Neural cell (in vitro differentiated cells): ENCODE results near the gene ANXA5. TPM values are rescaled to one million over a fixed set of nuclear protein-coding genes. Genes with fewer than 3 reads are reported as not detected.

Experiments used
- H2AFZ ChIP-seq: fragments of 200-600, 300-800 bp; sonication (generic), shearing (Covaris generic); 2 replicates; pipeline ENCODE4 v1.6.0; 2014; ENCODE audit warnings: low read depth, mild to moderate bottlenecking, antibody characterized with exemption, low read length, moderate library complexity
- H3F3A ChIP-seq: fragments of 200-600 bp; shearing (Covaris generic); 2 replicates; pipeline ENCODE4 v1.6.1; 2016; ENCODE audit warnings: mild to moderate bottlenecking, moderate library complexity, mixed read lengths, antibody characterized with exemption, low read length; ENCODE audit not compliant: insufficient read depth, poor library complexity, severe bottlenecking
- H3K27ac ChIP-seq: fragments of 200-600, 300-800 bp; sonication (generic), shearing (Covaris generic); 2 replicates; pipeline ENCODE4 v1.5.1; 2014; ENCODE audit warnings: mild to moderate bottlenecking, low read length, moderate library complexity
- H3K27me3 ChIP-seq: fragments of 300-800, 200-600 bp; sonication (generic), shearing (Covaris generic); 2 replicates; pipeline ENCODE4 v1.6.0; 2014; ENCODE audit warnings: mild to moderate bottlenecking, low read depth, low read length, moderate library complexity; ENCODE audit not compliant: insufficient read depth
- H3K36me3 ChIP-seq: fragments of 300-800, 200-600 bp; sonication (generic), shearing (Covaris generic); 2 replicates; pipeline ENCODE4 v1.5.1; 2014; ENCODE audit warnings: mild to moderate bottlenecking, antibody characterized with exemption, low read length, moderate library complexity; ENCODE audit not compliant: insufficient read depth
- H3K4me2 ChIP-seq: fragments of 300-800, 200-600 bp; sonication (generic), shearing (Covaris generic); 2 replicates; pipeline ENCODE4 v1.6.0; 2014; ENCODE audit warnings: mild to moderate bottlenecking, low read length
- H3K4me3 ChIP-seq: fragments of 300-800, 200-600 bp; sonication (generic), shearing (Covaris generic); 2 replicates; pipeline ENCODE4 v1.5.1; 2014; ENCODE audit warnings: mild to moderate bottlenecking, low read length, moderate library complexity
- H3K79me2 ChIP-seq: fragments of 200-600 bp; shearing (Covaris generic); replicated peaks from 2 replicates; pipeline ENCODE4 v1.6.0; 2014; ENCODE audit warnings: mild to moderate bottlenecking, low read length, moderate library complexity; ENCODE audit not compliant: insufficient read depth
- H3K9ac ChIP-seq: fragments of 300-800, 200-600 bp; sonication (generic), shearing (Covaris generic); 2 replicates; pipeline ENCODE4 v1.6.1; 2016; ENCODE audit warnings: mild to moderate bottlenecking, low read length, mixed read lengths
- H3K9me2 ChIP-seq: fragments of 200-600 bp; shearing (Covaris generic); 2 replicates; pipeline ENCODE4 v1.6.1; 2016; ENCODE audit warnings: mild to moderate bottlenecking, low read length, mixed read lengths; ENCODE audit not compliant: insufficient read depth
- H3K9me3 ChIP-seq: fragments of 200-600, 300-800 bp; sonication (generic), shearing (Covaris generic); 2 replicates; pipeline ENCODE4 v1.6.1; 2016; ENCODE audit warnings: mild to moderate bottlenecking, mixed run types, low read length, moderate library complexity, mixed read lengths
- H4K20me1 ChIP-seq: fragments of 200-600 bp; shearing (Covaris generic); 2 replicates; pipeline ENCODE4 v1.6.1; 2016; ENCODE audit warnings: mild to moderate bottlenecking, mixed run types; ENCODE audit not compliant: insufficient read depth
- EP300 ChIP-seq: fragments of 450-650 bp; conservative IDR thresholded peaks from 2 replicates; pipeline ENCODE4 v1.6.1; 2014; ENCODE audit warnings: antibody characterized with exemption, mild to moderate bottlenecking, moderate library complexity; ENCODE audit not compliant: poor library complexity, severe bottlenecking
- EZH2 ChIP-seq: fragments of 200-600, 300-800 bp; shearing (Covaris generic), sonication (generic); IDR thresholded peaks from 2 replicates; pipeline ENCODE4 v1.6.1; 2014; ENCODE audit warnings: antibody characterized with exemption, low read length, borderline replicate concordance, mild to moderate bottlenecking; ENCODE audit not compliant: insufficient read depth, poor library complexity, severe bottlenecking
- MXI1 ChIP-seq: fragments of 450-650 bp; conservative IDR thresholded peaks from 2 replicates; pipeline ENCODE4 v1.6.1; 2014; ENCODE audit warnings: antibody characterized with exemption, mild to moderate bottlenecking; ENCODE audit not compliant: poor library complexity, severe bottlenecking
- POLR2AphosphoS5 ChIP-seq: IDR thresholded peaks from 2 replicates; pipeline ENCODE4 v1.6.1; 2012
- RAD21 ChIP-seq: fragments of 450-650 bp; conservative IDR thresholded peaks from 2 replicates; pipeline ENCODE4 v1.6.1; 2014; ENCODE audit warnings: antibody characterized with exemption, mild to moderate bottlenecking, moderate library complexity
- SMC3 ChIP-seq: fragments of 450-650 bp; conservative IDR thresholded peaks from 2 replicates; pipeline ENCODE4 v1.6.1; 2014; ENCODE audit warnings: antibody characterized with exemption, mild to moderate bottlenecking, moderate library complexity; ENCODE audit not compliant: poor library complexity
- TAF1 ChIP-seq: IDR thresholded peaks from 2 replicates; pipeline ENCODE4 v1.6.1; 2012; ENCODE audit warnings: low read depth
- polyA plus RNA-seq: library from polyadenylated mRNA; depleted of rRNA; stranded (reverse); fragments of >200 nt; gene quantifications from 2 replicates; pipeline ENCODE4 v1.2.3, GENCODE V29; 2014
- TF ChIP-seq, protein P1 (sequence below): fragments of 450-650 bp; IDR thresholded peaks from 2 replicates; pipeline ENCODE4 v1.5.1; 2014; ENCODE audit warnings: antibody characterized with exemption, mild to moderate bottlenecking, moderate library complexity; ENCODE audit not compliant: poor library complexity, severe bottlenecking
- TF ChIP-seq, protein P2 (sequence below): IDR thresholded peaks from 2 replicates; pipeline ENCODE4 v1.6.1; 2012; ENCODE audit warnings: borderline replicate concordance

Gene ANXA5
- polyA plus RNA-seq, 1 donor from 2014 or later: 8.1 TPM

DNA sequence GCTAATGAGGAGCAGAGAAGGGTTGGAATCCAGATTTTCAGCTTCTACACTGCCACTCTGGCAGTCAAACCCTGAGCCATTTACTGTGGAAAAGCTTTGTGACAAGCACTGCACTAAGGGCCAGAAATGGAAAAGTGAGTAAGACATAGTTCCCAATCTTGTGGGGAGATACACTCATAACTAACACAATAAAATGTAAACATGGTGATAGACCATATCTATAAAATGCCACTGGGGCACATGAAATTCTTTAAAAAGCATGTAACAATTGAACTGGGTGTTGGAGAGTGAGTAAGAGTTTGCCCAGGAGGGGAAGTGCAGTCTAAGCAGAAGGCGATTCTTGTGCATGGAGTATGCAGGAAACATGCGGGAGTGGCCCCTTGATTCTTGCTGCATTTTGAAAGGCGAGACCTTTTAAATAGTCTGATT is 32.0 kb upstream of the ANXA5 start:
- Histone ChIP-seq H3K36me3 (no peaks in the 10 kb centered on the region), H3K79me2 (no peaks in the 10 kb centered on the region), H3K27ac (no peak overlapping the region), H3K27me3 (no peaks in the 10 kb centered on the region), H3K9me3 (no peaks in the 10 kb centered on the region), H3K4me2 (no peak overlapping the region), H3K9ac (no peak overlapping the region), H2AFZ (no peak overlapping the region), H3K4me3 (no peak overlapping the region), H3K9me2 (no peaks in the 10 kb centered on the region), H4K20me1 (no peaks in the 10 kb centered on the region), H3F3A (no peaks in the 10 kb centered on the region)
- TF ChIP-seq TAF1: no peak
- TF ChIP-seq RAD21: no peak
- no peak for TF ChIP-seq EP300
- TF ChIP-seq, protein P1, sequence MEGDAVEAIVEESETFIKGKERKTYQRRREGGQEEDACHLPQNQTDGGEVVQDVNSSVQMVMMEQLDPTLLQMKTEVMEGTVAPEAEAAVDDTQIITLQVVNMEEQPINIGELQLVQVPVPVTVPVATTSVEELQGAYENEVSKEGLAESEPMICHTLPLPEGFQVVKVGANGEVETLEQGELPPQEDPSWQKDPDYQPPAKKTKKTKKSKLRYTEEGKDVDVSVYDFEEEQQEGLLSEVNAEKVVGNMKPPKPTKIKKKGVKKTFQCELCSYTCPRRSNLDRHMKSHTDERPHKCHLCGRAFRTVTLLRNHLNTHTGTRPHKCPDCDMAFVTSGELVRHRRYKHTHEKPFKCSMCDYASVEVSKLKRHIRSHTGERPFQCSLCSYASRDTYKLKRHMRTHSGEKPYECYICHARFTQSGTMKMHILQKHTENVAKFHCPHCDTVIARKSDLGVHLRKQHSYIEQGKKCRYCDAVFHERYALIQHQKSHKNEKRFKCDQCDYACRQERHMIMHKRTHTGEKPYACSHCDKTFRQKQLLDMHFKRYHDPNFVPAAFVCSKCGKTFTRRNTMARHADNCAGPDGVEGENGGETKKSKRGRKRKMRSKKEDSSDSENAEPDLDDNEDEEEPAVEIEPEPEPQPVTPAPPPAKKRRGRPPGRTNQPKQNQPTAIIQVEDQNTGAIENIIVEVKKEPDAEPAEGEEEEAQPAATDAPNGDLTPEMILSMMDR: no peak
- TF ChIP-seq, protein P2, sequence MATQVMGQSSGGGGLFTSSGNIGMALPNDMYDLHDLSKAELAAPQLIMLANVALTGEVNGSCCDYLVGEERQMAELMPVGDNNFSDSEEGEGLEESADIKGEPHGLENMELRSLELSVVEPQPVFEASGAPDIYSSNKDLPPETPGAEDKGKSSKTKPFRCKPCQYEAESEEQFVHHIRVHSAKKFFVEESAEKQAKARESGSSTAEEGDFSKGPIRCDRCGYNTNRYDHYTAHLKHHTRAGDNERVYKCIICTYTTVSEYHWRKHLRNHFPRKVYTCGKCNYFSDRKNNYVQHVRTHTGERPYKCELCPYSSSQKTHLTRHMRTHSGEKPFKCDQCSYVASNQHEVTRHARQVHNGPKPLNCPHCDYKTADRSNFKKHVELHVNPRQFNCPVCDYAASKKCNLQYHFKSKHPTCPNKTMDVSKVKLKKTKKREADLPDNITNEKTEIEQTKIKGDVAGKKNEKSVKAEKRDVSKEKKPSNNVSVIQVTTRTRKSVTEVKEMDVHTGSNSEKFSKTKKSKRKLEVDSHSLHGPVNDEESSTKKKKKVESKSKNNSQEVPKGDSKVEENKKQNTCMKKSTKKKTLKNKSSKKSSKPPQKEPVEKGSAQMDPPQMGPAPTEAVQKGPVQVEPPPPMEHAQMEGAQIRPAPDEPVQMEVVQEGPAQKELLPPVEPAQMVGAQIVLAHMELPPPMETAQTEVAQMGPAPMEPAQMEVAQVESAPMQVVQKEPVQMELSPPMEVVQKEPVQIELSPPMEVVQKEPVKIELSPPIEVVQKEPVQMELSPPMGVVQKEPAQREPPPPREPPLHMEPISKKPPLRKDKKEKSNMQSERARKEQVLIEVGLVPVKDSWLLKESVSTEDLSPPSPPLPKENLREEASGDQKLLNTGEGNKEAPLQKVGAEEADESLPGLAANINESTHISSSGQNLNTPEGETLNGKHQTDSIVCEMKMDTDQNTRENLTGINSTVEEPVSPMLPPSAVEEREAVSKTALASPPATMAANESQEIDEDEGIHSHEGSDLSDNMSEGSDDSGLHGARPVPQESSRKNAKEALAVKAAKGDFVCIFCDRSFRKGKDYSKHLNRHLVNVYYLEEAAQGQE: no peak
- no peak for TF ChIP-seq MXI1
- TF ChIP-seq POLR2AphosphoS5: no peak
- TF ChIP-seq EZH2: no peak
- TF ChIP-seq SMC3: no peak

DNA sequence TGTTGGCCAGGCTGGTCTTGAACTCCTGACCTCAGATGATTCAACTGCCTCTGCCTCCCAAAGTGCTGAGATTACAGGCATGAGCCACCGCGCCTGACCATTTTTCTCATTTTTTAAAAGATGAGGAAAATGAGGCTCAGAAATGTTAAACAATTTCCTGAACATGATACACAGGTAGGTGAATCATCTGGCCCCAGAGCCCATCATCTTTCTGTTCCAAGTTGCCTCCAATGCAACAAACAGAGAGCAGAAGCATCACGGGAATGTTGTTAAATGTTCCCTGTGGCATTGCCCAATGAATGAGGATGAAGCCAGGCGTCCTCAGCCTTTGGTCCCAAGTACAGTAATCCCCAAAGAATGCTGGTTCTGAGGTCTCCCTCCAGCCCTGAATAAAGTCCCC is 31.3 kb upstream of the ANXA5 start:
- no peak overlapping the region for H3K9ac ChIP-seq
- H3K27me3 ChIP-seq: no peaks in the 10 kb centered on the region
- TF ChIP-seq POLR2AphosphoS5 (no peak), EZH2 (no peak), TAF1 (no peak), SMC3 (no peak), EP300 (no peak), RAD21 (no peak), MXI1 (no peak)
- TF ChIP-seq, protein P2: no peak
- TF ChIP-seq, protein P1: no peak
- H3K9me3 ChIP-seq: no peaks in the 10 kb centered on the region
- no peaks in the 10 kb centered on the region for H4K20me1 ChIP-seq
- H3K79me2 ChIP-seq: no peaks in the 10 kb centered on the region
- no peaks in the 10 kb centered on the region for H3K36me3 ChIP-seq
- H3K27ac ChIP-seq: no peak overlapping the region
- no peak overlapping the region for H2AFZ ChIP-seq
- no peaks in the 10 kb centered on the region for H3K9me2 ChIP-seq
- H3K4me3 ChIP-seq: no peak overlapping the region
- H3F3A ChIP-seq: no peaks in the 10 kb centered on the region
- no peak overlapping the region for H3K4me2 ChIP-seq
